Esophagus muscularis mucosa (tissue), 4 donors: ENCODE results near the gene DEFB131B. TPM values are rescaled to one million over a fixed set of nuclear protein-coding genes. Genes with fewer than 3 reads are reported as not detected.
"Not testable (repeated sequence)": the region's sequence is repeated elsewhere in the genome, so short reads cannot be mapped to it uniquely, and the experiment has no call there.

ENCODE experiments used
- DNase-seq: peaks from one replicate; pipeline ENCODE4 v3.0.0-alpha.2; 2017; ENCODE audit errors: extremely low spot score
- H3K27ac ChIP-seq, 4 donors: fragments of 200-600 bp; sonication (generic); replicated peaks in 1 of 4; 1 replicate in 3 of 4; 2 replicates in 1 of 4; pipeline ENCODE4 v1.5.1; 2016 to 2019; ENCODE audit warnings: mild to moderate bottlenecking in 1 of 4
- H3K27me3 ChIP-seq, 4 donors: fragments of 200-600 bp; sonication (generic); one replicate each; pipeline versions ENCODE4 v1.5.1 to v1.6.0; 2016 to 2019
- H3K36me3 ChIP-seq, 4 donors: fragments of 200-600 bp; sonication (generic); one replicate each; pipeline ENCODE4 v1.5.1; 2016 to 2019
- H3K4me1 ChIP-seq, 4 donors: fragments of 200-600 bp; sonication (generic); one replicate each; pipeline ENCODE4 v1.5.1; 2016 to 2019
- H3K4me3 ChIP-seq, 4 donors: fragments of 200-600 bp; sonication (generic); 1 replicate in 2 of 4; 2 replicates in 2 of 4; pipeline ENCODE4 v1.5.1; 2016 to 2019; ENCODE audit warnings: mild to moderate bottlenecking in 4 of 4, moderate library complexity in 1 of 4
- H3K9me3 ChIP-seq, 4 donors: fragments of 200-600 bp; sonication (generic); 1 replicate in 3 of 4; 2 replicates in 1 of 4; pipeline ENCODE4 v1.5.1; 2016 to 2019
- CTCF ChIP-seq, 3 experiments: fragments of 200-600 bp in 2 of 3; fragments of 450-650 bp in 1 of 3; sonication (generic) in 2 of 3; IDR thresholded peaks; one replicate each; pipeline ENCODE4 v1.5.1; 2017 to 2019; ENCODE audit warnings: antibody characterized with exemption in 3 of 3, mild to moderate bottlenecking in 2 of 3, moderate library complexity in 1 of 3
- EP300 ChIP-seq: sonication (generic); formaldehyde crosslinking; IDR thresholded peaks from one replicate; pipeline ENCODE4 v1.6.1; 2017; ENCODE audit warnings: antibody characterized with exemption
- POLR2A ChIP-seq: fragments of 450-650 bp; IDR thresholded peaks from one replicate; pipeline ENCODE4 v1.6.1; 2017; ENCODE audit warnings: antibody characterized with exemption, moderate library complexity, mild to moderate bottlenecking, low read depth
- POLR2AphosphoS5 ChIP-seq, 2 donors: sonication (generic); formaldehyde crosslinking; IDR thresholded peaks; one replicate each; pipeline ENCODE4 v1.6.1; 2017; ENCODE audit warnings: antibody characterized with exemption in 2 of 2
- WGBS: methylation state at CpG from one replicate; pipeline ENCODE4 v1.1.5; 2018; 5-methylcytosine and 5-hydroxymethylcytosine counted together
- intact Hi-C: fragments of 100-400 bp; cut with DNase I; formaldehyde crosslinking; loops from one replicate; pipeline ENCODE4 v1.15.1; 2023
- total RNA-seq, 4 donors: library from RNA; depleted of rRNA; stranded (reverse); fragments of >200 nt; gene quantifications; one replicate each; pipeline versions ENCODE4 v1.1.0 to v1.2.1, GENCODE V29; 2016

DEFB131B gene
- not detected for total RNA-seq

GRCh38 chr11:71878059-71878458, at the start of gene DEFB131B:
Gene DEFB131B (plus strand): TSS chr11:71878453. CDS start chr11:71878453, 0 bp downstream.
- H3K4me3 ChIP-seq, DNase-seq, H3K27me3 ChIP-seq, H3K4me1 ChIP-seq, intact Hi-C loops, H3K9me3 ChIP-seq, H3K27ac ChIP-seq: not testable (repeated sequence)
- peaks cover 0 to 17% (median 0%) of the 10 kb centered on the region in 4 donors for H3K36me3 ChIP-seq
- WGBS: 100% methylated on average over 1 of the region's 1 CpG

- H3K9me3 ChIP-seq, H3K4me1 ChIP-seq, H3K27me3 ChIP-seq, DNase-seq, H3K4me3 ChIP-seq, intact Hi-C loops, H3K27ac ChIP-seq, H3K36me3 ChIP-seq: not testable (repeated sequence)
- WGBS: 96% methylated on average over 3 of the region's 3 CpGs
Observed at GRCh38 chr11:71829247-71829646, 49.0 kb upstream of the DEFB131B start.

- H3K4me1 ChIP-seq, H3K27ac ChIP-seq, H3K27me3 ChIP-seq, DNase-seq, H3K9me3 ChIP-seq, intact Hi-C loops, H3K4me3 ChIP-seq, H3K36me3 ChIP-seq: not testable (repeated sequence)
- WGBS: 82% methylated on average over 3 of the region's 3 CpGs
Observed at GRCh38 chr11:71829686-71830085, 48.6 kb upstream of the DEFB131B start.

GRCh38 chr11:71832811-71833210, 45.4 kb upstream of the DEFB131B start, which contains the start of gene DEFB108B:
Gene DEFB108B (plus strand): TSS chr11:71833200. CDS start chr11:71833200, 0 bp downstream.
- H3K4me3 ChIP-seq: not testable (repeated sequence)

GRCh38 chr11:71842720-71843119, 35.5 kb upstream of the DEFB131B start:
- DNase-seq, H3K9me3 ChIP-seq, H3K36me3 ChIP-seq, H3K4me3 ChIP-seq, H3K4me1 ChIP-seq, H3K27me3 ChIP-seq, intact Hi-C loops, H3K27ac ChIP-seq: not testable (repeated sequence)
- 81% methylated on average over 5 of the region's 6 CpGs for WGBS

More at GRCh38 chr11:71832811-71833210, 45.4 kb upstream of the DEFB131B start, which contains the start of gene DEFB108B:
- intact Hi-C loops, H3K9me3 ChIP-seq, H3K27ac ChIP-seq, DNase-seq, H3K27me3 ChIP-seq, H3K4me1 ChIP-seq, H3K36me3 ChIP-seq: not testable (repeated sequence)
- WGBS: 36% methylated on average over 1 of the region's 1 CpG

GRCh38 chr11:71843355-71843754, 34.9 kb upstream of the DEFB131B start:
- not testable (repeated sequence) for H3K4me1 ChIP-seq

GRCh38 chr11:71843858-71844257, 34.4 kb upstream of the DEFB131B start:
- H3K9me3 ChIP-seq: no peaks in the 10 kb centered on the region
- TF ChIP-seq EP300 (no peak), POLR2A (no peak), POLR2AphosphoS5 (IDR thresholded peaks at IDR 0.05) (no peak), CTCF (IDR thresholded peaks at IDR 0.05) (no peak)
- no peak overlapping the region for H3K27ac ChIP-seq
- no peaks in the 10 kb centered on the region for H3K4me1 ChIP-seq
- no peak for DNase-seq
- no peaks in the 10 kb centered on the region for H3K36me3 ChIP-seq
- no peak overlapping the region for H3K4me3 ChIP-seq
- intact Hi-C loops: no loop called here
- H3K27me3 ChIP-seq: no peaks in the 10 kb centered on the region
- WGBS: 80% methylated on average over 7 of the region's 15 CpGs

More at GRCh38 chr11:71843355-71843754, 34.9 kb upstream of the DEFB131B start:
- WGBS: 94% methylated on average over 4 of the region's 4 CpGs
- intact Hi-C loops, H3K27me3 ChIP-seq, H3K36me3 ChIP-seq, H3K27ac ChIP-seq, H3K4me3 ChIP-seq, H3K9me3 ChIP-seq, DNase-seq: not testable (repeated sequence)

GRCh38 chr11:71853895-71854294, 24.4 kb upstream of the DEFB131B start:
- intact Hi-C loops, H3K36me3 ChIP-seq, DNase-seq, H3K4me3 ChIP-seq, H3K9me3 ChIP-seq, H3K27ac ChIP-seq, H3K27me3 ChIP-seq, H3K4me1 ChIP-seq: not testable (repeated sequence)
- 95% methylated on average over 2 of the region's 2 CpGs for WGBS

- H3K36me3 ChIP-seq, H3K4me1 ChIP-seq, DNase-seq, intact Hi-C loops, H3K27ac ChIP-seq, H3K27me3 ChIP-seq, H3K4me3 ChIP-seq, H3K9me3 ChIP-seq: not testable (repeated sequence)
- 40% methylated on average over 2 of the region's 2 CpGs for WGBS
Observed at GRCh38 chr11:71855880-71856279, 22.4 kb upstream of the DEFB131B start.

- H3K4me3 ChIP-seq, H3K36me3 ChIP-seq, DNase-seq, H3K27ac ChIP-seq, H3K4me1 ChIP-seq, H3K9me3 ChIP-seq, intact Hi-C loops, H3K27me3 ChIP-seq: not testable (repeated sequence)
- WGBS: 95% methylated on average over 3 of the region's 3 CpGs
Observed at GRCh38 chr11:71860835-71861234, 17.4 kb upstream of the DEFB131B start.
